HepG2 (cell line): ENCODE measurements around the gene NAIF1. TPM values are rescaled to one million over a fixed set of nuclear protein-coding genes. Genes with fewer than 3 reads are reported as not detected.

Experiments used
- ATAC-seq: fragments of 200-7000 bp; cut with Tn5 transposase; 3 replicates; pipeline ENCODE4 v1.9.1; 2020; ENCODE audit warnings: mild to moderate bottlenecking, moderate library complexity
- BruUV-seq: library from RNA; stranded (reverse); fragments of 400-500 nt; replicated peaks from 2 replicates; lab custom pipeline; 2021; lab: Mats Ljungman, UMichigan
- CTCF ChIA-PET: fragments of 300-600 bp; formaldehyde crosslinking; extraction: SDS; loops from one replicate; lab custom pipeline; 2021; ENCODE audit warnings: low total read pairs, inconsistent platforms, low intra/inter-chr PET ratio; lab: Yijun Ruan, JAX
- POLR2A ChIA-PET: fragments of 350-600 bp; sonication (Branson Sonifier 250); formaldehyde crosslinking; loops from one replicate; lab custom pipeline; 2020; ENCODE audit warnings: antibody characterized with exemption, inconsistent platforms; lab: Yijun Ruan, JAX
- DNase-seq: peaks from one replicate; pipeline ENCODE4 v3.0.0-alpha.2; 2015; ENCODE audit warnings: low spot score
- FAIRE-seq: peaks from 3 replicates; lab custom pipeline; 2011; peaks lifted over from hg19 to GRCh38; lab: Jason Lieb, UNC
- H2AFZ ChIP-seq: one replicate; pipeline ENCODE4 v1.6.1; 2011; ENCODE audit warnings: low read length, inconsistent platforms
- H3K27ac ChIP-seq: fragments of 300-600 bp; 3 replicates; pipeline ENCODE4 v1.8.0; 2011; ENCODE audit warnings: mixed run types, mild to moderate bottlenecking, mixed read lengths, low read length, inconsistent platforms; ENCODE audit not compliant: insufficient read depth; ENCODE audit errors: extremely low read length
- H3K27me3 ChIP-seq, 2 experiments: fragments of 200-600 bp in 1 of 2; 2 replicates in 1 of 2; 3 replicates in 1 of 2; pipeline versions ENCODE4 v1.6.0 to v1.8.0; 2011; ENCODE audit warnings: low read length in 2 of 2, mild to moderate bottlenecking in 2 of 2, moderate library complexity in 2 of 2, inconsistent platforms in 1 of 2; ENCODE audit not compliant: insufficient read depth in 2 of 2, control insufficient read depth in 1 of 2
- H3K36me3 ChIP-seq, 2 experiments: fragments of 200-600 bp in 1 of 2; replicated peaks in 1 of 2; 2 replicates in 1 of 2; 3 replicates in 1 of 2; pipeline versions ENCODE4 v1.5.1 to v1.8.0; 2011; ENCODE audit warnings: low read length in 2 of 2, inconsistent platforms in 1 of 2; ENCODE audit not compliant: insufficient read depth in 2 of 2, control insufficient read depth in 1 of 2
- H3K4me1 ChIP-seq: 2 replicates; pipeline ENCODE4 v1.5.1; 2012; ENCODE audit warnings: low read length, inconsistent platforms; ENCODE audit not compliant: insufficient read depth
- H3K4me2 ChIP-seq: 2 replicates; pipeline ENCODE4 v1.6.0; 2011; ENCODE audit warnings: low read depth, low read length, inconsistent platforms
- H3K4me3 ChIP-seq, 3 experiments: fragments of 200-600 bp in 1 of 3; sonication (generic), shearing (Covaris generic) in 1 of 3; replicated peaks in 1 of 3; 2 replicates each; pipeline ENCODE4 v1.5.1; 2011 to 2016; ENCODE audit warnings: low read length in 3 of 3, inconsistent platforms in 2 of 3, low read depth in 2 of 3, mild to moderate bottlenecking in 2 of 3, control low read depth in 1 of 3, mixed read lengths in 1 of 3; ENCODE audit not compliant: insufficient read depth in 1 of 3
- H3K79me2 ChIP-seq: one replicate; pipeline ENCODE4 v1.6.1; 2011; ENCODE audit warnings: low read length, inconsistent platforms; ENCODE audit not compliant: insufficient read depth
- H3K9ac ChIP-seq: 2 replicates; pipeline ENCODE4 v1.6.0; 2011; ENCODE audit warnings: mild to moderate bottlenecking, low read depth, low read length, inconsistent platforms; ENCODE audit not compliant: insufficient read depth
- H3K9me3 ChIP-seq: 2 replicates; pipeline ENCODE4 v1.5.1; 2012; ENCODE audit warnings: mild to moderate bottlenecking, low read length
- H4K20me1 ChIP-seq: 2 replicates; pipeline ENCODE4 v1.6.0; 2011; ENCODE audit warnings: inconsistent platforms, mild to moderate bottlenecking, low read length, moderate library complexity; ENCODE audit not compliant: insufficient read depth
- CCDC6 ChIP-seq: sonication (generic); formaldehyde crosslinking; IDR thresholded peaks from 2 replicates; pipeline ENCODE4 v1.8.1; 2022; ENCODE audit warnings: mild to moderate bottlenecking, missing genetic modification reagents, moderate library complexity
- CREM ChIP-seq, 2 experiments: sonication (generic) in 1 of 2; formaldehyde crosslinking in 1 of 2; IDR thresholded peaks; 2 replicates each; pipeline versions ENCODE4 v1.4.0 to v1.6.1; 2016 to 2020; ENCODE audit warnings: antibody characterized with exemption in 1 of 2, mild to moderate bottlenecking in 1 of 2, missing genetic modification reagents in 1 of 2
- DRAP1 ChIP-seq: IDR thresholded peaks from 2 replicates; pipeline ENCODE4 v1.6.1; 2016; ENCODE audit warnings: missing genetic modification reagents, missing compliant biosample characterization
- GMEB2 ChIP-seq: IDR thresholded peaks from 2 replicates; pipeline ENCODE4 v1.6.1; 2016; ENCODE audit warnings: missing biosample characterization, missing genetic modification reagents, low read depth
- KLF6 ChIP-seq: IDR thresholded peaks from 2 replicates; pipeline ENCODE4 v1.8.0; 2016; ENCODE audit warnings: missing biosample characterization, missing genetic modification reagents
- LBX2 ChIP-seq: sonication (generic); formaldehyde crosslinking; IDR thresholded peaks from 2 replicates; pipeline ENCODE4 v1.5.0; 2020; ENCODE audit warnings: missing genetic modification reagents, mild to moderate bottlenecking, borderline replicate concordance
- PHF20 ChIP-seq: sonication (generic); formaldehyde crosslinking; IDR thresholded peaks from 2 replicates; pipeline ENCODE4 v1.5.0; 2020; ENCODE audit warnings: mild to moderate bottlenecking, missing genetic modification reagents
- POLR2G ChIP-seq: fragments of 200-400 bp; formaldehyde crosslinking; IDR thresholded peaks from 2 replicates; pipeline ENCODE4 v1.6.1; 2018; ENCODE audit warnings: mild to moderate bottlenecking, low read depth, low read length, moderate library complexity
- SOX5 ChIP-seq: IDR thresholded peaks from 2 replicates; pipeline ENCODE4 v1.6.1; 2016; ENCODE audit warnings: borderline replicate concordance
- ZNF292 ChIP-seq: sonication (generic); formaldehyde crosslinking; IDR thresholded peaks from 2 replicates; pipeline ENCODE4 v1.8.1; 2022; ENCODE audit warnings: mild to moderate bottlenecking, low read depth, missing genetic modification reagents, borderline replicate concordance
- ZNF704 ChIP-seq: sonication (generic); formaldehyde crosslinking; IDR thresholded peaks from 2 replicates; pipeline ENCODE4 v1.8.1; 2023; ENCODE audit warnings: mild to moderate bottlenecking, inconsistent platforms, moderate library complexity, missing genetic modification reagents, borderline replicate concordance
- ZNF710 ChIP-seq: sonication (generic); formaldehyde crosslinking; IDR thresholded peaks from 2 replicates; pipeline ENCODE4 v1.5.0; 2020; ENCODE audit warnings: mild to moderate bottlenecking, missing genetic modification reagents, borderline replicate concordance
- ZUFSP ChIP-seq: sonication (generic); formaldehyde crosslinking; IDR thresholded peaks from 2 replicates; pipeline ENCODE4 v1.9.0; 2021; ENCODE audit warnings: missing genetic modification reagents, mild to moderate bottlenecking, borderline replicate concordance
- WGBS: methylation state at CpG from one replicate; pipeline ENCODE4 v1.1.6; 2017; ENCODE audit warnings: low lambda C conversion rate; 5-methylcytosine and 5-hydroxymethylcytosine counted together
- in situ Hi-C: cut with HindIII; loops from 2 replicates; pipeline ENCODE4 v1.10.0; 2017; ENCODE audit warnings: low pct_unique_long_range_greater_than_20kb; ENCODE audit not compliant: extremely low pct_ligation_motif_present
- intact Hi-C: fragments of 100-400 bp; cut with micrococcal nuclease; formaldehyde crosslinking; loops from one replicate; pipeline ENCODE4 v1.10.0; 2022; ENCODE audit not compliant: unreplicated experiment
- polyA plus RNA-seq, 8 experiments: library from polyadenylated mRNA; depleted of rRNA in 3 of 8; stranded (reverse) in 7 of 8; unstranded in 1 of 8; fragments of >200 nt; fragmentation: Illumina TruSeq in 4 of 8; extraction: Trizol in 4 of 8; gene quantifications; 2 replicates each; pipeline versions ENCODE4 v1.2.1 to v1.2.3, GENCODE V29; 2011 to 2016; ENCODE audit warnings: low read depth in 4 of 8, missing spikeins in 1 of 8, mixed read lengths in 1 of 8; ENCODE audit not compliant: insufficient read depth in 1 of 8
- total RNA-seq, 5 experiments: library from RNA; depleted of rRNA; stranded (reverse); fragments of >200 nt; fragmentation: Illumina TruSeq; extraction: Trizol; gene quantifications; 2 replicates each; pipeline ENCODE4 v1.2.3, GENCODE V29; 2016; ENCODE audit warnings: low read depth in 1 of 5

The NAIF1 gene
- total and polyA plus RNA-seq, 2 of the 13 experiments (the other 11 are each of a cell fraction or from before 2014, with no cell fraction given) = 6.0 to 6.9 TPM

- ATAC-seq (peak; percentile 76), FAIRE-seq (peak; percentile 98), DNase-seq (peak; percentile 94)
- CTCF ChIA-PET = interaction anchor here (2.6 kb wide), 1 partner anchor 15 kb away, joined by 14 read pairs; no protein-coding TSS in a partner anchor
- Histone ChIP-seq H3K27me3 (no peaks in the 10 kb centered on the region; a peak in 1 of 5 replicates), H4K20me1 (peaks cover 17% of the 10 kb centered on the region; the same call in 1 of the 2 replicates), H3K4me1 (peaks cover 90% of the 10 kb centered on the region), H2AFZ (no peak overlapping the region), H3K4me2 (peak overlapping the region; percentile 61), H3K9me3 (no peaks in the 10 kb centered on the region), H3K4me3 (peak overlapping the region in 1 of 3 experiments; percentile 38; a peak in 1 of 6 replicates), H3K36me3 (peaks cover 21 to 50% of the 10 kb centered on the region in 2 experiments), H3K9ac (peak overlapping the region; percentile 62), H3K27ac (peak overlapping the region; percentile 90), H3K79me2 (peaks cover 33% of the 10 kb centered on the region)
- no TSS peak for BruUV-seq
- WGBS = 16% methylated on average over 19 of the region's 23 CpGs
- intact Hi-C loops = loop anchor here (1.0 to 5.0 kb wide), 2 partner anchors 12 to 36 kb away; partner anchors contain the start of genes NAIF1 and SLC25A25
- POLR2A ChIA-PET = interaction anchor here (0.7 to 2.7 kb wide), 15 partner anchors 8 to 152 kb away, joined by 3 to 40 read pairs (median 6); partner anchors contain the start of genes EEIG1, NAIF1 and SLC25A25
- in situ Hi-C loops = no loop called here
- TF ChIP-seq SOX5 (CRISPR knock-in tag) (peak; percentile 94), ZNF704 (CRISPR knock-in tag) (no peak), CREM (IDR thresholded peaks at IDR 0.05) (peak; percentile 85), CREM (CRISPR knock-in tag; IDR thresholded peaks at IDR 0.05) (no peak), LBX2 (peak; percentile 82; the same call in 1 of the 2 replicates), ZNF710 (CRISPR knock-in tag) (peak; percentile 94), KLF6 (CRISPR knock-in tag) (peak; percentile 79; the same call in 1 of the 2 replicates), ZNF292 (peak; percentile 96), DRAP1 (CRISPR knock-in tag) (peak; percentile 53), CCDC6 (CRISPR knock-in tag) (peak; percentile 98), PHF20 (CRISPR knock-in tag) (peak; percentile 59; the same call in 1 of the 2 replicates), ZUFSP (CRISPR knock-in tag) (no peak), POLR2G (0 out of 2 replicates have a peak, but pooled peaks have one; percentile 54), GMEB2 (CRISPR knock-in tag) (peak; percentile 19; the same call in 1 of the 2 replicates)
Observed at GRCh38 chr9:128102861-128103588, 35.9 kb upstream of the NAIF1 start.
